Esophagus muscularis mucosa (tissue), 4 donors: ENCODE results near the gene CLDN9. TPM values are rescaled to one million over a fixed set of nuclear protein-coding genes. Genes with fewer than 3 reads are reported as not detected.

Source experiments
- DNase-seq: peaks from one replicate; pipeline ENCODE4 v3.0.0-alpha.2; 2017; ENCODE audit errors: extremely low spot score
- H3K27ac ChIP-seq, 4 donors: fragments of 200-600 bp; sonication (generic); replicated peaks in 1 of 4; 1 replicate in 3 of 4; 2 replicates in 1 of 4; pipeline ENCODE4 v1.5.1; 2016 to 2019; ENCODE audit warnings: mild to moderate bottlenecking in 1 of 4
- H3K27me3 ChIP-seq, 4 donors: fragments of 200-600 bp; sonication (generic); one replicate each; pipeline versions ENCODE4 v1.5.1 to v1.6.0; 2016 to 2019
- H3K36me3 ChIP-seq, 4 donors: fragments of 200-600 bp; sonication (generic); one replicate each; pipeline ENCODE4 v1.5.1; 2016 to 2019
- H3K4me1 ChIP-seq, 4 donors: fragments of 200-600 bp; sonication (generic); one replicate each; pipeline ENCODE4 v1.5.1; 2016 to 2019
- H3K4me3 ChIP-seq, 4 donors: fragments of 200-600 bp; sonication (generic); 1 replicate in 2 of 4; 2 replicates in 2 of 4; pipeline ENCODE4 v1.5.1; 2016 to 2019; ENCODE audit warnings: mild to moderate bottlenecking in 4 of 4, moderate library complexity in 1 of 4
- H3K9me3 ChIP-seq, 4 donors: fragments of 200-600 bp; sonication (generic); 1 replicate in 3 of 4; 2 replicates in 1 of 4; pipeline ENCODE4 v1.5.1; 2016 to 2019
- EP300 ChIP-seq: sonication (generic); formaldehyde crosslinking; IDR thresholded peaks from one replicate; pipeline ENCODE4 v1.6.1; 2017; ENCODE audit warnings: antibody characterized with exemption
- POLR2A ChIP-seq: fragments of 450-650 bp; IDR thresholded peaks from one replicate; pipeline ENCODE4 v1.6.1; 2017; ENCODE audit warnings: antibody characterized with exemption, moderate library complexity, mild to moderate bottlenecking, low read depth
- POLR2AphosphoS5 ChIP-seq, 2 donors: sonication (generic); formaldehyde crosslinking; IDR thresholded peaks; one replicate each; pipeline ENCODE4 v1.6.1; 2017; ENCODE audit warnings: antibody characterized with exemption in 2 of 2
- WGBS: methylation state at CpG from one replicate; pipeline ENCODE4 v1.1.5; 2018; 5-methylcytosine and 5-hydroxymethylcytosine counted together
- intact Hi-C: fragments of 100-400 bp; cut with DNase I; formaldehyde crosslinking; loops from one replicate; pipeline ENCODE4 v1.15.1; 2023
- total RNA-seq, 4 donors: library from RNA; depleted of rRNA; stranded (reverse); fragments of >200 nt; gene quantifications; one replicate each; pipeline versions ENCODE4 v1.1.0 to v1.2.1, GENCODE V29; 2016
- TF ChIP-seq, protein P1 (sequence below), 3 experiments: fragments of 200-600 bp in 2 of 3; fragments of 450-650 bp in 1 of 3; sonication (generic) in 2 of 3; IDR thresholded peaks; one replicate each; pipeline ENCODE4 v1.5.1; 2017 to 2019; ENCODE audit warnings: antibody characterized with exemption in 3 of 3, mild to moderate bottlenecking in 2 of 3, moderate library complexity in 1 of 3

The CLDN9 gene
- total RNA-seq, 4 donors from 2014 or later: 0.17 to 0.42 (median 0.32) TPM; not detected in 1

GRCh38 chr16:3014971-3015370, 2.2 kb downstream of the CLDN9 start:
- 72% methylated on average over 6 of the region's 6 CpGs for WGBS
- TF ChIP-seq POLR2A: no peak
- no peak for TF ChIP-seq POLR2AphosphoS5 (IDR thresholded peaks at IDR 0.05)
- TF ChIP-seq EP300: no peak
- TF ChIP-seq, protein P1, sequence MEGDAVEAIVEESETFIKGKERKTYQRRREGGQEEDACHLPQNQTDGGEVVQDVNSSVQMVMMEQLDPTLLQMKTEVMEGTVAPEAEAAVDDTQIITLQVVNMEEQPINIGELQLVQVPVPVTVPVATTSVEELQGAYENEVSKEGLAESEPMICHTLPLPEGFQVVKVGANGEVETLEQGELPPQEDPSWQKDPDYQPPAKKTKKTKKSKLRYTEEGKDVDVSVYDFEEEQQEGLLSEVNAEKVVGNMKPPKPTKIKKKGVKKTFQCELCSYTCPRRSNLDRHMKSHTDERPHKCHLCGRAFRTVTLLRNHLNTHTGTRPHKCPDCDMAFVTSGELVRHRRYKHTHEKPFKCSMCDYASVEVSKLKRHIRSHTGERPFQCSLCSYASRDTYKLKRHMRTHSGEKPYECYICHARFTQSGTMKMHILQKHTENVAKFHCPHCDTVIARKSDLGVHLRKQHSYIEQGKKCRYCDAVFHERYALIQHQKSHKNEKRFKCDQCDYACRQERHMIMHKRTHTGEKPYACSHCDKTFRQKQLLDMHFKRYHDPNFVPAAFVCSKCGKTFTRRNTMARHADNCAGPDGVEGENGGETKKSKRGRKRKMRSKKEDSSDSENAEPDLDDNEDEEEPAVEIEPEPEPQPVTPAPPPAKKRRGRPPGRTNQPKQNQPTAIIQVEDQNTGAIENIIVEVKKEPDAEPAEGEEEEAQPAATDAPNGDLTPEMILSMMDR (IDR thresholded peaks at IDR 0.05): no peak
- no peak overlapping the region for H3K27ac ChIP-seq
- H3K4me1 ChIP-seq: peaks cover 11 to 18% (median 15%) of the 10 kb centered on the region in 4 donors
- intact Hi-C loops: no loop called here
- no peak for DNase-seq
- H3K4me3 ChIP-seq: no peak overlapping the region
- H3K27me3 ChIP-seq: peaks cover 0 to 79% (median 36%) of the 10 kb centered on the region in 4 donors
- H3K36me3 ChIP-seq: no peaks in the 10 kb centered on the region
- no peaks in the 10 kb centered on the region for H3K9me3 ChIP-seq

DNA sequence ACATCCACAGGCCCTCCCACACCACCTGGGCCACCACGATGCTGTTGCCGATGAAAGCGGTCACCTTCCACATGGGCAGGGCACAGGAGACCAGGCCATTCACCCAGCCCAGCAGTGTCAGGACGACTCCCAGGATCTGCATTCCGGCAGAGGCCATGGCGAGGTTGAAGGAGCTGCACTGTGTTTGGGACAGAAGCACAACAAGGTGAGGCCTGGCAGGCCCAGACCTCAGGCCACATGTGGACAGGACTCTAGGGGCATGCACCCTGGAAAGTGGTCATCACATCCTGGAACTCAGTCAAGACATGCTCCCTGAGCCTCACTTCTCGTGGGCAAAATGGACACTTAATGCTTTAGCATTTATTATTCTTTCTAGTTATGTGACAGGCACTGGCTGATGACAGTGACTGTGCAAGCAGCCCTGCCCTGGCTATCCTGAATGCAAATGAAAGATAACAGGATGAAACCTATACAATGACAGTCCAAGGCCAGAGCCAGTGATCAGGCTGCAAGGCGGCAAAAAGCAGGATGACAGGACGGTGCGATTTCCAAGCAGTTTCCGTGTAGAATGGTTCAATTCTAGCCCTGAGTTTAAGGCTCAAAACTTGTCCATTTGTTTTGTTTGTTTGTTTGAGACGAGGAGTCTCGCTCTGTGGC, 3.3 kb downstream of the CLDN9 start:
- WGBS: 92% methylated on average over 7 of the region's 13 CpGs
- no peak for TF ChIP-seq EP300
- TF ChIP-seq, protein P1 (IDR thresholded peaks at IDR 0.05): no peak
- TF ChIP-seq POLR2AphosphoS5 (IDR thresholded peaks at IDR 0.05): no peak
- TF ChIP-seq POLR2A: no peak
- no peaks in the 10 kb centered on the region for H3K36me3 ChIP-seq
- H3K4me3 ChIP-seq: no peak overlapping the region
- peaks cover 12 to 28% (median 24%) of the 10 kb centered on the region in 4 donors for H3K4me1 ChIP-seq
- no peak overlapping the region for H3K27ac ChIP-seq
- no peaks in the 10 kb centered on the region for H3K9me3 ChIP-seq
- H3K27me3 ChIP-seq: peaks cover 0 to 69% (median 36%) of the 10 kb centered on the region in 4 donors
- intact Hi-C loops: no loop called here
- no peak for DNase-seq

DNA sequence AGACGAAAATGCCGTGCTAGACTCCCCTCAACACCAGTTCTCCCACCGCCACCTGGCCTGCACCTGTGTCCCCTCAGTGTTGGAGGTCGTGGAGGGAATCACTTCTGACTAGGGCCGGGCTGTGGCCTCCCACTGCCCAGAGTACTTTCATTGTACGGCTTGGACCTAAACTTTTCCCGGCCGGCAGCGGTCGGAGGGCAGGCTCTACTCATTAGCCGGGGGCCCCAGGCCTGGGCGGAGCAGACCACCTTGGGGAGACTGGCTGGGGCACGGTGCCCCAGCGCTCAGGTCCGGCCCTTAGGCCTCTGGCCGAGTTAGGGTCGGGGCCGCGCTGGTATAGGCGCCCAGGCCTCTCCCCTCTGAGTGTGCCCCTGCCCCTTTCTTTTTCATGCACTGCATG, 4.6 kb downstream of the CLDN9 start:
- H3K4me3 ChIP-seq: no peak overlapping the region
- H3K36me3 ChIP-seq: peaks cover 0 to 4% (median 0%) of the 10 kb centered on the region in 4 donors
- H3K9me3 ChIP-seq: no peaks in the 10 kb centered on the region
- H3K4me1 ChIP-seq: peaks cover 25 to 42% (median 37%) of the 10 kb centered on the region in 4 donors
- no peak for TF ChIP-seq EP300
- TF ChIP-seq POLR2AphosphoS5 (IDR thresholded peaks at IDR 0.05): no peak
- no peak for TF ChIP-seq POLR2A
- TF ChIP-seq, protein P1 (IDR thresholded peaks at IDR 0.05): no peak
- intact Hi-C loops: no loop called here
- H3K27ac ChIP-seq: no peak overlapping the region
- DNase-seq: no peak
- H3K27me3 ChIP-seq: peaks cover 0 to 57% (median 27%) of the 10 kb centered on the region in 4 donors
- WGBS: 72% methylated on average over 9 of the region's 20 CpGs

DNA sequence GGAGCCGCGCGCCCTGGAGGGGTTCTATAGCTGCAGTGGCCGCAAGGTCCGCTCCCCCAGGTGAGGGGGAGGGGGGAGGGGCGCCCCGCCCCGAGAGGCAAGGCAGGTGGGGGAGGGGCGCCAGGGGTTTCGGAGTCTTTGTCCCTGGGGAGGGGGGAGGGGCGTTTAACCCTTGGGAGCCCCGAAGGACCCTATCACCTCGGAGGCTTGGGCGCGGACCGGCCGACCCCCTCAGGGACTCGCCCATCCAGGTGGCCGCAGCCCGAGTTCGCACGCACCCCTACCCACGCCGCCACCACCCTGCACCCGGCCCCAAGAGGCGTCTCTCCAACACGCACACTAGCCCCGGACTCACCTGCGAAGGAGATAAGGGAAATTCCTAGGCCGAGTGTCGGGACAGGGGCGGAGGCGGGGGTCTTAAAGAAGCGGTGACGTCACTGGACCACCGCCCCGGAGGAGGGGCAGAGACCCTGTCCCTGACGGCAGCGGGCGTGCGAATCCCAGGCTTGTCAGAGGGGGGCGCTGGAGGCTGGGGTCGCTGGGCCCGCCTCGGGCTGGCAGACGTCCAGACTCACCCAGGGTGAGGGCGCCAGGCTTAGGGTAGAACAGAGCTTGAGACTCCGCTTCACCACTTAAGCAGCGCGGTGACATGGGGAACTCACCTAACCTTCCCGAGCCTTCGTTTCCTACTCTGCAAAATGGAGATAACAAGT, 5.2 kb downstream of the CLDN9 start, which contains the start of gene CLDN6:
TSS of gene CLDN6 (minus strand) at position 390 of the 713 bp plus-strand sequence. CDS start 2,162 bp downstream, outside the sequence.
- DNase-seq: no peak
- Histone ChIP-seq H3K4me1 (peaks cover 31 to 48% (median 43%) of the 10 kb centered on the region in 4 donors), H3K27me3 (peaks cover 0 to 51% (median 21%) of the 10 kb centered on the region in 4 donors), H3K9me3 (no peaks in the 10 kb centered on the region), H3K4me3 (no peak within 1 kb of the TSS), H3K36me3 (peaks cover 0 to 4% (median 0%) of the 10 kb centered on the region in 4 donors), H3K27ac (no peak within 1 kb of the TSS)
- 15% methylated on average over 16 of the region's 52 CpGs for WGBS
- intact Hi-C loops: no loop called here
- TF ChIP-seq POLR2AphosphoS5 (IDR thresholded peaks at IDR 0.05) (no peak), EP300 (no peak), POLR2A (no peak)
- TF ChIP-seq, protein P1 (IDR thresholded peaks at IDR 0.05): no peak
